ENCODE results near the gene TCAP. TPM values are rescaled to one million over a fixed set of nuclear protein-coding genes. Genes with fewer than 3 reads are reported as not detected.

The TCAP gene
- total and polyA plus RNA-seq, 9 donors, result 212 to 460 (median 328) TPM

- H3K27ac ChIP-seq (ENCODE audit: low read length), result no peak overlapping the region
- peaks cover 14% of the 10 kb centered on the region for H3K4me1 ChIP-seq (ENCODE audit: control insufficient read depth, insufficient read depth, low read length)
- no peak for DNase-seq
- H3K4me3 ChIP-seq (ENCODE audit: low read length), result no peak overlapping the region
- H3K9me3 ChIP-seq (replicated peaks; ENCODE audit: control insufficient read depth, low read depth, low read length), result no peaks in the 10 kb centered on the region
- no peaks in the 10 kb centered on the region for H3K36me3 ChIP-seq (ENCODE audit: control insufficient read depth, insufficient read depth, low read length)
- peaks cover 90% of the 10 kb centered on the region for H3K27me3 ChIP-seq (ENCODE audit: control insufficient read depth, insufficient read depth, low read length)
- 16% methylated on average over 4 of the region's 10 CpGs for WGBS (ENCODE audit: insufficient coverage)
These were observed 36.3 kb upstream of the TCAP start for GRCh38 chr17:39628655-39629493.

GRCh38 chr17:39629494-39629880, 35.7 kb upstream of the TCAP start:
- H3K4me1 ChIP-seq (ENCODE audit: control insufficient read depth, insufficient read depth, low read length), result peaks cover 15% of the 10 kb centered on the region
- H3K4me3 ChIP-seq (ENCODE audit: low read length), result no peak overlapping the region
- H3K27ac ChIP-seq (ENCODE audit: low read length), result no peak overlapping the region
- no peak for DNase-seq
- H3K27me3 ChIP-seq (ENCODE audit: control insufficient read depth, insufficient read depth, low read length), result peaks cover 89% of the 10 kb centered on the region
- no peaks in the 10 kb centered on the region for H3K36me3 ChIP-seq (ENCODE audit: control insufficient read depth, insufficient read depth, low read length)
- WGBS (ENCODE audit: insufficient coverage), result 17% methylated on average over 1 of the region's 3 CpGs
- H3K9me3 ChIP-seq (replicated peaks; ENCODE audit: control insufficient read depth, low read depth, low read length), result no peaks in the 10 kb centered on the region

DNA sequence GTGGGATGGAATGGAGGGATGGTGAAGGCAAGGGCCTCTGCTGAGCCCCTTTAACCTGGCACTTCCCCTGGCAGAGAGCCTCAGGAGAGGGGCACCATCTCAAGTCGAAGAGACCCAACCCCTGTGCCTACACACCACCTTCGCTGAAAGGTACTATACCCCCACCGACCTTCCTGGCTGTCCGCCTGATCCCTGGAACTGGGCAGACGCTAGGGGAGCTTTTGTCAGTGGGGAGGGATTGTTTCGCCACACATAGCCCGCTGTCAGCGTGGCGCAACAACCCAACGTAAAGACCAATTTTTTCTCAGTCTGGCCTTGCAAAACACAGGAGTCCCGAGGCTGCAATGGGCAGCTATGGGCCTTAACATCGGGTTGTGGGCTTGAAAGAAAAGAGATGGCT, 35.3 kb upstream of the TCAP start:
- H3K27me3 ChIP-seq (ENCODE audit: control insufficient read depth, insufficient read depth, low read length), result peaks cover 85% of the 10 kb centered on the region
- no peaks in the 10 kb centered on the region for H3K9me3 ChIP-seq (replicated peaks; ENCODE audit: control insufficient read depth, low read depth, low read length)
- H3K4me3 ChIP-seq (ENCODE audit: low read length), result no peak overlapping the region
- 62% methylated on average over 9 of the region's 12 CpGs for WGBS (ENCODE audit: insufficient coverage)
- H3K27ac ChIP-seq (ENCODE audit: low read length), result no peak overlapping the region
- H3K4me1 ChIP-seq (ENCODE audit: control insufficient read depth, insufficient read depth, low read length), result peaks cover 18% of the 10 kb centered on the region
- no peaks in the 10 kb centered on the region for H3K36me3 ChIP-seq (ENCODE audit: control insufficient read depth, insufficient read depth, low read length)
- DNase-seq, result no peak

GRCh38 chr17:39631403-39631802, 33.7 kb upstream of the TCAP start:
- H3K4me3 ChIP-seq (ENCODE audit: low read length), result no peak overlapping the region
- H3K36me3 ChIP-seq (ENCODE audit: control insufficient read depth, insufficient read depth, low read length), result no peaks in the 10 kb centered on the region
- no peak for DNase-seq
- H3K9me3 ChIP-seq (replicated peaks; ENCODE audit: control insufficient read depth, low read depth, low read length), result no peaks in the 10 kb centered on the region
- H3K4me1 ChIP-seq (ENCODE audit: control insufficient read depth, insufficient read depth, low read length), result peaks cover 20% of the 10 kb centered on the region
- 0% methylated on average over 2 of the region's 6 CpGs for WGBS (ENCODE audit: insufficient coverage)
- no peak overlapping the region for H3K27ac ChIP-seq (ENCODE audit: low read length)
- H3K27me3 ChIP-seq (ENCODE audit: control insufficient read depth, insufficient read depth, low read length), result peaks cover 70% of the 10 kb centered on the region

DNA sequence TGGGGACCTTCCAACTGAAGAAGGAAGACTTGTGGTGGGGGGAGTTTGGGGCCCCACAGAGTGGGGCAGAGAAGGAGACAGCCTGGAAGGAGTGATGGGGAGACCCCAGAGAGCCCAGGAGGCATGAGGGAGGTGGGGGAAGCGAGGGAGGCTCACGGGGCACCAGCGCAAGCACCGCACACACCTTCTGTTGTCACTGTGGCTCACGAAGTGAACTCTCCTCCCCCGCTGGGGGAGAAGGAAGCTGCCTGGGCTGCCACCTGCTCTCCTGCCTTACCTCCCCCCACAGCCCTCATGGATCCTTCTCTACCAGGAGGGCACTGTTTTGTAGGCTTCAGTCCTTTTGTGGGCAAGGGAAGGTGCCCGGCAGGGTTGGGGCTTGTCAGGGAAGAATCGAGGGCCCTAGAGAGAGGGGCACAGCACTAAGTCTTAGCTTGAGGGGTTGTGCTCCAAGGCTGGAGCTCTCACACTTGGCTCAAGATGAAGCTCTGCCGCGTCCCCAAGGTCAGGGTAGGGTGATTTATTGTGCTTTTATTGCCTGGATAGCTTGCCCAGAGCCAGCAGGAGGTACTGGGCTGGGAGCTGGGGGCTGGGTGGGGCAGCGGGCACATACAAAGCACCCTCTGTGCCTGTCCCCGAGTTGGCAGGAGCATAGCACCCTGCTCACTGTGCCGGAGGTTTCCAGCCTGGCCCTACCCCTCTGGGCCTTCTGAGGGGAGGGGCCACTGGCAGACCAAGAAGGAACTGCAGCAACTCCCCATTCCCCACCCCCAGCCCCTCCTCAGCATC, 32.8 kb upstream of the TCAP start:
- H3K4me1 ChIP-seq (ENCODE audit: control insufficient read depth, insufficient read depth, low read length), result peaks cover 17% of the 10 kb centered on the region
- no peaks in the 10 kb centered on the region for H3K36me3 ChIP-seq (ENCODE audit: control insufficient read depth, insufficient read depth, low read length)
- WGBS (ENCODE audit: insufficient coverage), result 43% methylated on average over 12 of the region's 13 CpGs
- DNase-seq, result no peak
- no peak overlapping the region for H3K4me3 ChIP-seq (ENCODE audit: low read length)
- H3K9me3 ChIP-seq (replicated peaks; ENCODE audit: control insufficient read depth, low read depth, low read length), result no peaks in the 10 kb centered on the region
- peaks cover 61% of the 10 kb centered on the region for H3K27me3 ChIP-seq (ENCODE audit: control insufficient read depth, insufficient read depth, low read length)
- no peak overlapping the region for H3K27ac ChIP-seq (ENCODE audit: low read length)

DNA sequence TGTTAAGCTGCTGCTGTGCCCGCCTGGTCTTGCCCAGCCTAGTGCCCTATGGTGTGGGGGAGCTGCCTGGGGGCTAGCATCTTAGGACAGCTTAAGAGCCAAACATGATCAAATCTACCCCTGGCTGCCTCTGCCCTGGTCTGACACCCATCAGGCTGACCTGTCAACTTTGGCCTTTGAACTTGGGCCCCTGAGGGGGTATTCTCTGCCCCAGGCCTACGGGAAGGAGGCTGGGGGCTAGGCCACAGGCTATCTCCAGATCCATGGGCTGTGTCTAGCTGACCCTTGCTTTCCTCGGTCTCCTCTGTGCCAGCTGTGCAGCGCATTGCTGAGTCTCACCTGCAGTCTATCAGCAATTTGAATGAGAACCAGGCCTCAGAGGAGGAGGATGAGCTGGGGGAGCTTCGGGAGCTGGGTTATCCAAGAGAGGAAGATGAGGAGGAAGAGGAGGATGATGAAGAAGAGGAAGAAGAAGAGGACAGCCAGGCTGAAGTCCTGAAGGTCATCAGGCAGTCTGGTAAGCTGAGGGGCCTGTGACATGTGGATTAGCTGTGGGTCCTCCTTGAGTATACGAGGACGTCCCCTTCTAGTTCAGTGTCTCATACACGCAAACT, 31.5 kb upstream of the TCAP start:
- Histone ChIP-seq H3K4me3 (ENCODE audit: low read length) (no peak overlapping the region), H3K36me3 (ENCODE audit: control insufficient read depth, insufficient read depth, low read length) (no peaks in the 10 kb centered on the region), H3K4me1 (ENCODE audit: control insufficient read depth, insufficient read depth, low read length) (peaks cover 27% of the 10 kb centered on the region), H3K9me3 (replicated peaks; ENCODE audit: control insufficient read depth, low read depth, low read length) (no peaks in the 10 kb centered on the region), H3K27me3 (ENCODE audit: control insufficient read depth, insufficient read depth, low read length) (peaks cover 48% of the 10 kb centered on the region), H3K27ac (ENCODE audit: low read length) (no peak overlapping the region)
- DNase-seq, result no peak
- WGBS (ENCODE audit: insufficient coverage), result 63% methylated on average over 7 of the region's 8 CpGs

DNA sequence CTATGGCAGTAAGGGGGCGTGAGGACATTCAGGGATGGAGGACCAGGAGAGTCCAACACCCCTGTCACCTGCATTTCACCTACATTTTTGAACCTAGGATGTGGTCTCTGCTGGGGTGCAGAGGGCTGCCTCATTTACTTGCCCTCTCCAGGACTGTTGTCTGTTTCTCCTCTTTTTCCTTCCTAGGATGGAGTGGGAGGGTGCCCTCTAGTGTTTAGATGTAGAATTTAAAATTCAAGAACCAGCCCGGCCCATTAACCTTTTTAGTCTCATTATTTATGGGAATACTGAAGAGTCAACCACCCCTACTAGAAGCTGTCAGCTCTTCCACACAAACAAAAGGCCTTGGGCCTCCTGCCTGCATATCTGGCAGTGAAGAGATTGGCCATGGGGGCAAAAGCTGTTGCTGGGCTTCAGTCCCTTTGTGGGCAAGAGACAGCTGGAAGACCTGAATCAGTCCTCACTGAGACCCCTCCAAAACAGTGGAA, 30.7 kb upstream of the TCAP start:
- Histone ChIP-seq H3K27me3 (ENCODE audit: control insufficient read depth, insufficient read depth, low read length) (peaks cover 40% of the 10 kb centered on the region), H3K9me3 (replicated peaks; ENCODE audit: control insufficient read depth, low read depth, low read length) (no peaks in the 10 kb centered on the region), H3K4me3 (ENCODE audit: low read length) (no peak overlapping the region), H3K27ac (ENCODE audit: low read length) (no peak overlapping the region), H3K4me1 (ENCODE audit: control insufficient read depth, insufficient read depth, low read length) (peaks cover 28% of the 10 kb centered on the region), H3K36me3 (ENCODE audit: control insufficient read depth, insufficient read depth, low read length) (peaks cover under 1% of the 10 kb centered on the region)
- DNase-seq, result peak; percentile 47
- WGBS (ENCODE audit: insufficient coverage), result no CpG with 5 or more reads among the region's 2 CpGs

GRCh38 chr17:39635614-39636176, 29.5 kb upstream of the TCAP start:
- DNase-seq, result no peak
- H3K36me3 ChIP-seq (ENCODE audit: control insufficient read depth, insufficient read depth, low read length), result peaks cover 6% of the 10 kb centered on the region
- peaks cover 28% of the 10 kb centered on the region for H3K4me1 ChIP-seq (ENCODE audit: control insufficient read depth, insufficient read depth, low read length)
- no peaks in the 10 kb centered on the region for H3K9me3 ChIP-seq (replicated peaks; ENCODE audit: control insufficient read depth, low read depth, low read length)
- no peak overlapping the region for H3K27ac ChIP-seq (ENCODE audit: low read length)
- H3K4me3 ChIP-seq (ENCODE audit: low read length), result no peak overlapping the region
- peaks cover 29% of the 10 kb centered on the region for H3K27me3 ChIP-seq (ENCODE audit: control insufficient read depth, insufficient read depth, low read length)
- WGBS (ENCODE audit: insufficient coverage), result 83% methylated on average over 3 of the region's 8 CpGs

DNA sequence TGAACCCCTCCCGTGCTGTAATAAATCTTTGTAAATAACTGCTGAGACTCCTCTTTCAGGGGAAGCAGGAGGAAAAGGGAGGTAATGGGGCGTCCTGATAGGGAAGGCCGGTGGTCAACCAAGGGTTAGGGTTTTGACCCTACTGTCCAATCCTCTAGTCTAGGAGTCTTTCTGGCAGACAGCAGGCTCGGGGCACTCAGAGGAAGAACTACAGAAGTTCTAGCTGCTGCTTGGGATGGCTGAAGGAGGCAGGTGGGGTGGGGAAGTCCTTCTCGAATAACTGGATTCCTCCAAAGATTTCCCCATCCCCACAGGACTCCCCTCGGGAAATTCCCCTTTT, 28.6 kb upstream of the TCAP start:
- Histone ChIP-seq H3K36me3 (ENCODE audit: control insufficient read depth, insufficient read depth, low read length) (peaks cover 6% of the 10 kb centered on the region), H3K27ac (ENCODE audit: low read length) (peak overlapping the region; percentile 90), H3K9me3 (replicated peaks; ENCODE audit: control insufficient read depth, low read depth, low read length) (no peaks in the 10 kb centered on the region), H3K4me1 (ENCODE audit: control insufficient read depth, insufficient read depth, low read length) (peaks cover 28% of the 10 kb centered on the region), H3K27me3 (ENCODE audit: control insufficient read depth, insufficient read depth, low read length) (peaks cover 21% of the 10 kb centered on the region), H3K4me3 (ENCODE audit: low read length) (peak overlapping the region; percentile 95)
- 30% methylated on average over 2 of the region's 6 CpGs for WGBS (ENCODE audit: insufficient coverage)
- DNase-seq, result no peak

Measured in muscle of leg (tissue), 11 donors.